Measurements from ENCODE around the gene PLEKHA8. TPM values are rescaled to one million over a fixed set of nuclear protein-coding genes. Genes with fewer than 3 reads are reported as not detected.
"Not testable (repeated sequence)": the region's sequence is repeated elsewhere in the genome, so short reads cannot be mapped to it uniquely, and the experiment has no call there.

PLEKHA8 gene
- total and polyA plus RNA-seq, 10 of the 15 experiments (the other 5 are each of a cell fraction or from before 2014, with no cell fraction given), result 1.1 to 13.2 (median 5.7) TPM

- TF ChIP-seq E2F4 (IDR thresholded peaks at IDR 0.05; ENCODE audit: low read depth, low read length), result no peak
- TF ChIP-seq, protein P1, sequence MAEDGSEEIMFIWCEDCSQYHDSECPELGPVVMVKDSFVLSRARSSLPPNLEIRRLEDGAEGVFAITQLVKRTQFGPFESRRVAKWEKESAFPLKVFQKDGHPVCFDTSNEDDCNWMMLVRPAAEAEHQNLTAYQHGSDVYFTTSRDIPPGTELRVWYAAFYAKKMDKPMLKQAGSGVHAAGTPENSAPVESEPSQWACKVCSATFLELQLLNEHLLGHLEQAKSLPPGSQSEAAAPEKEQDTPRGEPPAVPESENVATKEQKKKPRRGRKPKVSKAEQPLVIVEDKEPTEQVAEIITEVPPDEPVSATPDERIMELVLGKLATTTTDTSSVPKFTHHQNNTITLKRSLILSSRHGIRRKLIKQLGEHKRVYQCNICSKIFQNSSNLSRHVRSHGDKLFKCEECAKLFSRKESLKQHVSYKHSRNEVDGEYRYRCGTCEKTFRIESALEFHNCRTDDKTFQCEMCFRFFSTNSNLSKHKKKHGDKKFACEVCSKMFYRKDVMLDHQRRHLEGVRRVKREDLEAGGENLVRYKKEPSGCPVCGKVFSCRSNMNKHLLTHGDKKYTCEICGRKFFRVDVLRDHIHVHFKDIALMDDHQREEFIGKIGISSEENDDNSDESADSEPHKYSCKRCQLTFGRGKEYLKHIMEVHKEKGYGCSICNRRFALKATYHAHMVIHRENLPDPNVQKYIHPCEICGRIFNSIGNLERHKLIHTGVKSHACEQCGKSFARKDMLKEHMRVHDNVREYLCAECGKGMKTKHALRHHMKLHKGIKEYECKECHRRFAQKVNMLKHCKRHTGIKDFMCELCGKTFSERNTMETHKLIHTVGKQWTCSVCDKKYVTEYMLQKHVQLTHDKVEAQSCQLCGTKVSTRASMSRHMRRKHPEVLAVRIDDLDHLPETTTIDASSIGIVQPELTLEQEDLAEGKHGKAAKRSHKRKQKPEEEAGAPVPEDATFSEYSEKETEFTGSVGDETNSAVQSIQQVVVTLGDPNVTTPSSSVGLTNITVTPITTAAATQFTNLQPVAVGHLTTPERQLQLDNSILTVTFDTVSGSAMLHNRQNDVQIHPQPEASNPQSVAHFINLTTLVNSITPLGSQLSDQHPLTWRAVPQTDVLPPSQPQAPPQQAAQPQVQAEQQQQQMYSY (CRISPR knock-in tag; IDR thresholded peaks at IDR 0.05), result no peak
- no peak for TF ChIP-seq IKZF2 (IDR thresholded peaks at IDR 0.05)
- no peak for TF ChIP-seq TCF3 (IDR thresholded peaks at IDR 0.05; ENCODE audit: borderline replicate concordance, insufficient read depth, low read depth, low read length)
- TF ChIP-seq RAD21 (IDR thresholded peaks at IDR 0.05; ENCODE audit: insufficient read depth, low read depth, low read length), result no peak
- no peak for TF ChIP-seq CEBPB (IDR thresholded peaks at IDR 0.05; ENCODE audit: borderline replicate concordance in 1 of 2, low read depth in 2 of 2, low read length in 2 of 2)
- TF ChIP-seq YBX1 (IDR thresholded peaks at IDR 0.05), result no peak
- TF ChIP-seq KDM1A (IDR thresholded peaks at IDR 0.05; ENCODE audit: borderline replicate concordance), result no peak
- no peak for TF ChIP-seq SMAD5 (IDR thresholded peaks at IDR 0.05; ENCODE audit: low read depth)
These were observed 65.3 kb downstream of the PLEKHA8 start (continued) for GRCh38 chr7:30093420-30093952.

DNA sequence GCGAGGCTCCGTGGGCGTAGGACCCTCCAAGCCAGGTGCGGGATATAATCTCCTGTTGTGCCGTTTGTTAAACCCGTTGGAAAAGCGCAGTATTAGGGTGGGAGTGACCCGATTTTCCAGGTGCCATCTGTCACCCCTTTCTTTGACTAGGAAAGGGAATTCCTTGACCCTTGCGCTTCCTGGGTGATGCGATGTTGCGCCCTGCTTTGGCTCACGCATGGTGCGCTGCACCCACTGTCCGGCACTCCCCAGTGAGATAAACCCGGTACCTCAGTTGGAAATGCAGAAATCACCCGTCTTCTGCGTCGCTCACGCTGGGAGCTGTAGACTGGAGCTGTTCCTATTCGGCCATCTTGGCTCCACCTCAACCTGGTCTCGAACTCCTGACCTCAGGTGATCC lies 70.4 kb downstream of the PLEKHA8 start:
- ATAC-seq; POLR2A ChIA-PET; DNase-seq (ENCODE audit: low read depth, low spot score): not testable (repeated sequence)

More for the DNA sequence above, 70.4 kb downstream of the PLEKHA8 start:
- H2AFZ ChIP-seq (ENCODE audit: control insufficient read depth, low read depth, low read length); CTCF ChIA-PET; H3K27ac ChIP-seq (ENCODE audit: control insufficient read depth, insufficient read depth); in situ Hi-C loops (cut with MboI); BruUV-seq (replicated peaks); H3K36me3 ChIP-seq (ENCODE audit: control insufficient read depth in 2 of 2, insufficient read depth in 2 of 2, low read length in 1 of 2); RAD21 ChIA-PET (ENCODE audit: unreplicated experiment); H3K27me3 ChIP-seq (replicated peaks in 1 of 2; ENCODE audit: control insufficient read depth in 2 of 2, insufficient read depth in 2 of 2, low read length in 1 of 2); H3K9ac ChIP-seq (ENCODE audit: control insufficient read depth, insufficient read depth, low read length); FAIRE-seq; H3K4me1 ChIP-seq (ENCODE audit: control insufficient read depth, insufficient read depth, low read length); H3K4me3 ChIP-seq; intact Hi-C loops (cut with micrococcal nuclease; ENCODE audit: unreplicated experiment); H3K9me3 ChIP-seq (replicated peaks; ENCODE audit: control insufficient read depth, insufficient read depth, low read length); H3K79me2 ChIP-seq (ENCODE audit: control insufficient read depth, insufficient read depth, low read length); H4K20me1 ChIP-seq (ENCODE audit: control insufficient read depth, insufficient read depth); H3K4me2 ChIP-seq (ENCODE audit: control insufficient read depth, insufficient read depth); SMC1A ChIA-PET (ENCODE audit: uncharacterized antibody, unreplicated experiment): not testable (repeated sequence)
- WGBS (ENCODE audit: insufficient coverage, insufficient replicate concordance, low lambda C conversion rate, missing lambda C conversion rate), result 88% methylated on average over 18 of the region's 21 CpGs
